ENCODE measurements around the gene MED25. TPM values are rescaled to one million over a fixed set of nuclear protein-coding genes. Genes with fewer than 3 reads are reported as not detected.

The MED25 gene
- total and polyA plus RNA-seq, 9 of the 15 experiments (the other 6 are each of a cell fraction or from before 2014, with no cell fraction given) = 4.1 to 93.9 (median 19.3) TPM

DNA sequence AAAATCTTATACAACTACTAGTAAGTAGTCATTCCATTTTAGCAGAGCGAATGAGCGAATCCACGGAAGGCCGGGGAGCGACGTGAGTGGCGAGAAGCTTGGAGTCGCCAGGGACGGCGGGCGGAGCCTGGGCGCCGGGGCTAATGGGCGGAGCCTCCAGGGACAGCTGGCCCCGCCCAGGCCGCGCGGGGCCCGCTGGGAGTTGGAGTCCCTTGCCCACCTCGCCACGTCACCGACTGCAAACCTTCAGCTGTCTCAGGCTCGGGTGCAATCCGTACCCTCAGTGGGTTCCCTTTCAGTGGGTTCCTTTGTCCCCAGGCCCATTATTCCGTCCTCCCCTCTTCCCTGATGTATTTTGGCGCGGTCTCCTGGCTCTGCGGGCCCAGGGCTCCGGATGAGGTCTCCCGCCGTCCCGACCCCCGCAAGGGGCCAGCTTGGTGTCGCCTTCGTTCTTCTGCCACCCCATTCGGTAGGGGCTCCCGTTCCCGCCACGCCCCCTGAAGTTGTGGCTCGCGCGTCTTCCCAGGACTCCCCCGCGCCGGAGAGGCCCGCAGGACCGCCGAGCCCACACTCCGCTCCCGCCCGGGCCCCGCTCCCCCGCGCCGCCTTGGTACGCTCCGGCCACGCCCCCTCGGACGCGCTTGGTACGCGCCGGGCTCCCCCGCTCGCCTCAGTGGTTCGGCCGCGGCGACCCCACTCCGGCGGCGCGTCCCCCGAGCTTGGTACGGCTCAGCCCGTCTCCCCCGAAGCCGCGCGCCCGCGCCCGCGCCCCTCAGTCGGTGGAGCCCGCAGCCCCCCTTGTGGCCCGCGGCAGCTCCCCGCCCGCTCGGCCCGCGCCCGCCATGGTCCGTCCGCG, 32.6 kb downstream of the MED25 start, which contains the start of gene PTOV1 (continued):
- TF ChIP-seq RBM15 (IDR thresholded peaks at IDR 0.05; ENCODE audit: insufficient read depth, low read length) = no peak
- TF ChIP-seq POLR3G (IDR thresholded peaks at IDR 0.05; ENCODE audit: extremely low read depth, insufficient read length, insufficient replicate concordance) = no peak
- TF ChIP-seq SMARCA5 (IDR thresholded peaks at IDR 0.05) = no peak
- 0 out of 2 replicates have a peak, but pooled peaks have one; percentile 73 for TF ChIP-seq CBX1 (IDR thresholded peaks at IDR 0.05; ENCODE audit: low read depth)
- no peak for TF ChIP-seq ILF3 (IDR thresholded peaks at IDR 0.05; ENCODE audit: borderline replicate concordance)
- TF ChIP-seq MECOM (CRISPR knock-in tag; IDR thresholded peaks at IDR 0.05) = no peak
- peak; percentile 84; the same call in 1 of the 2 replicates for TF ChIP-seq ELF4 (CRISPR knock-in tag; IDR thresholded peaks at IDR 0.05)
- 0 out of 2 replicates have a peak, but pooled peaks have one; percentile 7 for TF ChIP-seq ZNF384 (IDR thresholded peaks at IDR 0.05; ENCODE audit: low read depth, low read length)
- no peak for TF ChIP-seq BRCA1 (IDR thresholded peaks at IDR 0.05)
- TF ChIP-seq BRCA1 (CRISPR knock-in tag; IDR thresholded peaks at IDR 0.05) = no peak
- no peak for TF ChIP-seq ZNF644 (tag; IDR thresholded peaks at IDR 0.05; ENCODE audit: low read depth)
- TF ChIP-seq MAFG (tag; conservative IDR thresholded peaks at IDR 0.05) = no peak
- no peak for TF ChIP-seq NFIX (CRISPR knock-in tag; IDR thresholded peaks at IDR 0.05; ENCODE audit: low read depth)
- no peak for TF ChIP-seq ZNF24 (IDR thresholded peaks at IDR 0.05)
- no peak for TF ChIP-seq ZNF253 (CRISPR knock-in tag; conservative IDR thresholded peaks at IDR 0.05)
- TF ChIP-seq, protein P1, sequence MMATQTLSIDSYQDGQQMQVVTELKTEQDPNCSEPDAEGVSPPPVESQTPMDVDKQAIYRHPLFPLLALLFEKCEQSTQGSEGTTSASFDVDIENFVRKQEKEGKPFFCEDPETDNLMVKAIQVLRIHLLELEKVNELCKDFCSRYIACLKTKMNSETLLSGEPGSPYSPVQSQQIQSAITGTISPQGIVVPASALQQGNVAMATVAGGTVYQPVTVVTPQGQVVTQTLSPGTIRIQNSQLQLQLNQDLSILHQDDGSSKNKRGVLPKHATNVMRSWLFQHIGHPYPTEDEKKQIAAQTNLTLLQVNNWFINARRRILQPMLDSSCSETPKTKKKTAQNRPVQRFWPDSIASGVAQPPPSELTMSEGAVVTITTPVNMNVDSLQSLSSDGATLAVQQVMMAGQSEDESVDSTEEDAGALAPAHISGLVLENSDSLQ (IDR thresholded peaks at IDR 0.05) = peak; percentile 39; the same call in 1 of the 2 replicates
- TF ChIP-seq, protein P2, sequence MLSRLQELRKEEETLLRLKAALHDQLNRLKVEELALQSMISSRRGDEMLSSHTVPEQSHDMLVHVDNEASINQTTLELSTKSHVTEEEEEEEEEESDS (CRISPR knock-in tag; IDR thresholded peaks at IDR 0.05) = no peak
- TF ChIP-seq, protein P3, sequence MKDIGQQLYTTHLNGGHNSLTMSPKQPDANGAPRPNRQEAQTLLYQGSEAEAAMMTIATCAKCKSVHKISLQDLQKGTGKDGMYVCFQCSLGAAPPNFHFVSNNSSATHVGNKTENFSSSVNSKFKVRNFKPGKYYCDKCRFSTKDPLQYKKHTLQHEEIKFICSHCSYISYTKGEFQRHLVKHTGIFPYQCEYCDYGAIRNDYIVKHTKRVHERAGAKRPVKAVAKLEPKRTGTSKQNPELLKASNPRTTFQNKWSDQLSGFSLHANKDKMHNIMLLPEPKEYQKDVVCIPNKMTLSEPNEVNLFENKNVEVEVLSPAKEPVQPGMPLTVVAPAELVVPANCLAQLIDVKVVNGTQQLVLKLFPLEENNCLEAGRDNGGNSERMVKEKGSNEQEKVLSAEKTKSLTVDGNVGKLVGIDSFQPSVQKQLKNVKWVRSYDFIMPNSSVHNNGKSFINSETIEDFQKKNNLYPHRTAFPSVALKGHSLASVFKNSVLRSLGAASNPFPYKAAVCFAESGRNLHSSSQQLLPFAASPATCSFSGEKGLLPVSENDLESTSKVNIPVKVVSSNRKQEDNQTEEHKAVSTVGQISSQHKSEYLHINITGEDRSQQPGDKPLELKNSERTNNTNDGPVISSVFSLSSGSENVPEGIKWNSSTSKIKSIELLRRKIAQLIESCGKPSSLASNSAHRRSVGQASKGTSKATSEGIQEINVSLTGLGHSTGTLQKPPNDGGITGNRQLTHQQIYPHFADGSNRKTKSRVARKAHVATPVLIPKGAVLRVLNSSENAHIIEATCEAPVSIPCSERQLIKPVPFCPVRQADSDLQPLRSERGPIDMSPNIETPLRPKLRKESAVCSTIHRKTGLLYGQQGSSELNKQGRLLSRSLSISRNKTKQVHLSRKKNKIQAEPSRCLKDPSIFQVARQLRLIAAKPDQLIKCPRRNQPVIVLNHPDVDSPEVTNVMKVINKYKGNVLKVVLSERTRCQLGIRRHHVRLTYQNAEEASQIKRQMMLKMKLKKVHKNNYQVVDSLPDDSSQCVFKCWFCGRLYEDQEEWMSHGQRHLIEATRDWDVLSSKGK (CRISPR knock-in tag; IDR thresholded peaks at IDR 0.05) = no peak
- TF ChIP-seq FOXP1 (CRISPR knock-in tag; IDR thresholded peaks at IDR 0.05) = no peak; the same call in none of the 2 replicates
- peak; percentile 83; the same call in 1 of the 2 replicates for TF ChIP-seq NBN (IDR thresholded peaks at IDR 0.05; ENCODE audit: low read depth)
- no peak for TF ChIP-seq EWSR1 (IDR thresholded peaks at IDR 0.05; ENCODE audit: borderline replicate concordance, low read depth, partially characterized antibody)
- no peak for TF ChIP-seq ZNF583 (CRISPR knock-in tag; IDR thresholded peaks at IDR 0.05)
- TF ChIP-seq PRPF4 (IDR thresholded peaks at IDR 0.05; ENCODE audit: insufficient read depth, low read depth, low read length, poor library complexity, severe bottlenecking) = no peak
- peak; percentile 52 for TF ChIP-seq PHF20 (IDR thresholded peaks at IDR 0.05; ENCODE audit: partially characterized antibody)
- TF ChIP-seq SREBF1 (IDR thresholded peaks at IDR 0.05; ENCODE audit: borderline replicate concordance, low read depth, low read length) = peak; percentile 96
- 0 out of 2 replicates have a peak, but pooled peaks have one; percentile 24 for TF ChIP-seq SMARCA4 (IDR thresholded peaks at IDR 0.05)
- TF ChIP-seq HIVEP1 (CRISPR knock-in tag; IDR thresholded peaks at IDR 0.05) = no peak

Measured in K562 (cell line).